SK-N-DZ (cell line): Measurements from ENCODE around the gene C4BPA.

Experiments
- DNase-seq: peaks from one replicate; pipeline ENCODE4 v3.0.0-alpha.2; 2015; ENCODE audit warnings: low spot score

C4BPA gene

GRCh38 chr1:207077012-207077411 lies 27.0 kb upstream of the C4BPA start:
- DNase-seq: no peak

- DNase-seq: peak; percentile 50
Measured at GRCh38 chr1:207077470-207078377, 26.3 kb upstream of the C4BPA start.

GRCh38 chr1:207078578-207079132 lies 25.4 kb upstream of the C4BPA start:
- DNase-seq: no peak

- no peak for DNase-seq
Measured at GRCh38 chr1:207079706-207080241, 24.3 kb upstream of the C4BPA start.

- DNase-seq: no peak
Measured at GRCh38 chr1:207081088-207081487, 22.9 kb upstream of the C4BPA start.

- no peak for DNase-seq
Measured at GRCh38 chr1:207081806-207082205, 22.2 kb upstream of the C4BPA start.

GRCh38 chr1:207084232-207084631 lies 19.8 kb upstream of the C4BPA start:
- DNase-seq: no peak

- DNase-seq: peak; percentile 39
Measured at GRCh38 chr1:207084701-207085180, 19.3 kb upstream of the C4BPA start.

GRCh38 chr1:207085887-207086286 lies 18.1 kb upstream of the C4BPA start:
- no peak for DNase-seq

- DNase-seq: no peak
Measured at GRCh38 chr1:207088161-207088560, 15.9 kb upstream of the C4BPA start.

GRCh38 chr1:207088701-207089626 lies 15.1 kb upstream of the C4BPA start, which contains the start of gene C4BPB:
TSS of gene C4BPB (plus strand) at chr1:207088860. CDS start at chr1:207089532, 672 bp downstream.
- DNase-seq: no peak

- DNase-seq: no peak
Measured at GRCh38 chr1:207089627-207090355, 14.2 kb upstream of the C4BPA start.

GRCh38 chr1:207091200-207091908 lies 12.7 kb upstream of the C4BPA start:
- no peak for DNase-seq

GRCh38 chr1:207093944-207094343 lies 10.1 kb upstream of the C4BPA start:
- no peak for DNase-seq

- DNase-seq: no peak
Measured at GRCh38 chr1:207097871-207098324, 6.1 kb upstream of the C4BPA start.

GRCh38 chr1:207101720-207102119 lies 2.3 kb upstream of the C4BPA start:
- DNase-seq: no peak

- DNase-seq: no peak
Measured at GRCh38 chr1:207102146-207102545, 1.9 kb upstream of the C4BPA start.

- no peak for DNase-seq
Measured at GRCh38 chr1:207102659-207103058, 1.4 kb upstream of the C4BPA start.

GRCh38 chr1:207109004-207109403 lies 5.0 kb downstream of the C4BPA start:
- DNase-seq: no peak
